SU-DHL-6 (cell line): ENCODE data around the gene THEM5.

Source experiments
- H2AFZ ChIP-seq: fragments of 200-600 bp; sonication (generic); 2 replicates; pipeline ENCODE4 v1.6.1; 2014; ENCODE audit warnings: low read depth, mild to moderate bottlenecking, moderate library complexity, mixed read lengths, antibody characterized with exemption, low read length; ENCODE audit not compliant: severe bottlenecking
- H3F3A ChIP-seq: fragments of 200-600 bp; shearing (Covaris generic); 2 replicates; pipeline ENCODE4 v1.6.0; 2016; ENCODE audit warnings: antibody characterized with exemption, mild to moderate bottlenecking; ENCODE audit not compliant: insufficient read depth
- H3K27ac ChIP-seq: fragments of 200-600 bp; sonication (generic); 2 replicates; pipeline ENCODE4 v1.5.1; 2016; ENCODE audit warnings: low read depth, mild to moderate bottlenecking, low read length, moderate library complexity, mixed read lengths
- H3K27me3 ChIP-seq: fragments of 200-600 bp; sonication (generic), shearing (Covaris generic); 2 replicates; pipeline ENCODE4 v1.6.0; 2014; ENCODE audit warnings: mild to moderate bottlenecking, low read length
- H3K36me3 ChIP-seq: fragments of 200-600 bp; sonication (generic); 2 replicates; pipeline ENCODE4 v1.6.1; 2014; ENCODE audit warnings: mild to moderate bottlenecking, low read length, mixed read lengths
- H3K4me2 ChIP-seq: fragments of 300-600, 200-600 bp; shearing (Covaris generic), sonication (generic); 2 replicates; pipeline ENCODE4 v1.6.0; 2014; ENCODE audit warnings: low read length, low read depth, mild to moderate bottlenecking; ENCODE audit not compliant: poor library complexity, severe bottlenecking
- H3K4me3 ChIP-seq: fragments of 200-600 bp; sonication (generic); 2 replicates; pipeline ENCODE4 v1.5.1; 2014; ENCODE audit warnings: antibody characterized with exemption, low read length, mild to moderate bottlenecking, mixed read lengths; ENCODE audit not compliant: insufficient read depth, poor library complexity, severe bottlenecking
- H3K79me2 ChIP-seq: fragments of 200-600 bp; sonication (generic); 2 replicates; pipeline ENCODE4 v1.6.1; 2014; ENCODE audit warnings: mild to moderate bottlenecking, low read length, moderate library complexity; ENCODE audit not compliant: insufficient read depth
- H3K9ac ChIP-seq: fragments of 200-600 bp; sonication (generic); 2 replicates; pipeline ENCODE4 v1.7.0; 2014; ENCODE audit warnings: mild to moderate bottlenecking, low read length
- H3K9me2 ChIP-seq: fragments of 200-600 bp; sonication (generic); replicated peaks from 2 replicates; pipeline ENCODE4 v1.6.1; 2014; ENCODE audit warnings: low read length; ENCODE audit not compliant: insufficient read depth
- H3K9me3 ChIP-seq: fragments of 200-600 bp; sonication (generic); 2 replicates; pipeline ENCODE4 v1.6.1; 2014; ENCODE audit warnings: low read length, mixed read lengths; ENCODE audit not compliant: insufficient read depth
- H4K20me1 ChIP-seq: fragments of 200-600 bp; sonication (generic); 2 replicates; pipeline ENCODE4 v1.6.1; 2014; ENCODE audit warnings: low read depth, mild to moderate bottlenecking, antibody characterized with exemption, low read length, moderate library complexity, mixed read lengths
- CTCF ChIP-seq: fragments of 200-600 bp; sonication (generic); IDR thresholded peaks from one replicate; pipeline ENCODE4 v1.5.1; 2017; ENCODE audit warnings: antibody characterized with exemption, mild to moderate bottlenecking, low read length, moderate library complexity; ENCODE audit not compliant: insufficient read depth, poor library complexity, severe bottlenecking
- EZH2phosphoT487 ChIP-seq: fragments of 200-600 bp; sonication (generic), shearing (Covaris generic); conservative IDR thresholded peaks from 2 replicates; pipeline ENCODE4 v1.6.1; 2018; ENCODE audit warnings: mild to moderate bottlenecking, antibody characterized with exemption, low read length, moderate library complexity, mixed read lengths

Gene THEM5

DNA sequence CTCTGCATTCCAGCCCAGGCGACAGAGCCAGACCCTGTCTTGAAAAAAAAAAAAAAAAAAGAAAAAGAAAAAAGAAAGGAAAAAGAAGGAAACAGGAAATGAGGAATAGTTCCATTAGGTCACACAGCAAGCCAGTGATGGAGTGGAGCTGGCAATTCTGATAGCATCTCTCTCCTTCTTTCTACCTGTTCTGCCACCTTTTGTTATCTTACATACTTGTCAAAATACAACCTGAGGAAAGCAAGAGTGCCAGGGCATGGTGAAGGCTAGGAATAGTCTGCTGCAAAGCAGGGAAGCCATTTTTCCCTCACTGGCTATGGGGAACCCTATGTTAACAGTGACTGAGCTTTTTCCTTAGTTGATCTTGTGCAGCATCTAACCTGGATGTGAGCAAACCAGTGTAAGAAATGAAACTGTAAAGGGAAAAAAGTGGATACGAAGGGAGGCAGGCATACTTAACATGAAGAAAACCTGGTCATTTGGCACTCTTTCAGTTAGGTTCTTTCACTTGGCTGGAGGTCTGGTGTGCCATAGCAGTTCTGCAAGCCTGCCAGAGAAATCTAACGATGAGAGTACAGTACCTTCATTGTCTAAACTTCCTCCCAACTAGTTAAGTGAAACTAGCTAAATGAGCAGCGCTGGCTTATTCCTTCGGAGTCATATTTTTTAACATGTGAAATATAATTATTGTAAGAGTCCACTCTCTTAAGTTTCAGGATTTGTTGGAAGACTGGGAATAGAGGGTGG is 17.9 kb upstream of the THEM5 start:
- TF ChIP-seq EZH2phosphoT487 (no peak), CTCF (no peak)
- Histone ChIP-seq H3K9ac (no peak overlapping the region), H3K4me3 (no peak overlapping the region), H3K79me2 (no peaks in the 10 kb centered on the region), H3K9me3 (no peaks in the 10 kb centered on the region), H3K27ac (no peak overlapping the region), H3F3A (no peaks in the 10 kb centered on the region), H4K20me1 (no peaks in the 10 kb centered on the region), H3K27me3 (no peaks in the 10 kb centered on the region), H3K36me3 (no peaks in the 10 kb centered on the region), H2AFZ (no peak overlapping the region), H3K4me2 (no peak overlapping the region), H3K9me2 (no peaks in the 10 kb centered on the region)

GRCh38 chr1:151868486-151868885 is 15.0 kb upstream of the THEM5 start:
- no peak for TF ChIP-seq CTCF
- TF ChIP-seq EZH2phosphoT487, result no peak
- Histone ChIP-seq H3K9ac (no peak overlapping the region), H3K4me2 (no peak overlapping the region)

DNA sequence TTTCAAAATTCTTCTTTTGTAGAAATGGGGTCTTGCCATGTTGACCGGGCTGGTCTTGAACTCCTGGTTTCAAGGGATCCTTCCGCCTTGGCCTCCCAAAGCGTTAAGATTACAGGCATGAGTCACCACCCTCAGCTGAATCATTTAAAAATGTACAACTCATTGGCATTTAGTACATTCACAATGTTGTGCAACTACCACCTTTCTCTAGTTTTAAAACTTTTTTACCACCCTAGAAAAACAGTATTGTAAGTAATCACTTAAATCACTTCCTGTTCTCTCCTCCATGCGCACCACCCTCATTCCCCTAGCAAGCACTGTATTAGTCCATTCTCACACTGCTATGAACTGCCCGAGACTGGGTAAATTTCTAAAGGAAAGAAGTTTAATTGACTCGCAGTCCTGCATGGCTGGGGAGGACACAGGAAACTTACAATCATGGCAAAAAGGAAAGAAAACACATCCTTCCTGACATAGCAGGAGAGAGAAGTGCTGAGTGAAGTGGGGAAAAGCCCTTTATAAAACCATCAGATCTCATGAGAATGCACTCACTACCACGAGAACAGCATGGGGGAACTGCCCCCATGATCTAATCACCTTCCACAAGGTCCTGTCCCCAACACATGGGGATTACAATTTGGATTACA is 14.4 kb upstream of the THEM5 start:
- Histone ChIP-seq H4K20me1 (no peaks in the 10 kb centered on the region), H3K4me3 (no peak overlapping the region), H3K36me3 (no peaks in the 10 kb centered on the region), H3K4me2 (no peak overlapping the region), H3K9me2 (no peaks in the 10 kb centered on the region), H3K9ac (no peak overlapping the region), H3K27ac (no peak overlapping the region), H3K9me3 (no peaks in the 10 kb centered on the region), H3K79me2 (no peaks in the 10 kb centered on the region), H2AFZ (no peak overlapping the region), H3F3A (no peaks in the 10 kb centered on the region), H3K27me3 (no peaks in the 10 kb centered on the region)
- TF ChIP-seq EZH2phosphoT487, result no peak
- TF ChIP-seq CTCF, result no peak

More at GRCh38 chr1:151868486-151868885, 15.0 kb upstream of the THEM5 start:
- Histone ChIP-seq H3K27ac (no peak overlapping the region), H3K9me2 (no peaks in the 10 kb centered on the region), H3F3A (no peaks in the 10 kb centered on the region), H3K9me3 (no peaks in the 10 kb centered on the region), H4K20me1 (no peaks in the 10 kb centered on the region), H3K4me3 (no peak overlapping the region), H2AFZ (no peak overlapping the region), H3K27me3 (no peaks in the 10 kb centered on the region), H3K79me2 (no peaks in the 10 kb centered on the region), H3K36me3 (no peaks in the 10 kb centered on the region)
